ENCODE results near the gene EIF3K.
A peak's percentile ranks its signal among the peaks of the same experiment; 100 is the strongest.

The EIF3K gene

GRCh38 chr19:38683393-38684077 is 64.5 kb downstream of the EIF3K start:
- H2BK5ac ChIP-seq (ENCODE audit: low read length): peak overlapping the region; percentile 81
- no peaks in the 10 kb centered on the region for H3K27me3 ChIP-seq (ENCODE audit: insufficient read depth, low read length, poor library complexity)
- H2BK120ac ChIP-seq (ENCODE audit: low read depth, low read length): peak overlapping the region; percentile 30
- H3K18ac ChIP-seq (ENCODE audit: low read length): peak overlapping the region; percentile 84
- H3K4ac ChIP-seq (ENCODE audit: low read depth, low read length): peak overlapping the region; percentile 83
- H4K8ac ChIP-seq (ENCODE audit: low read depth, low read length): no peak overlapping the region
- H4K5ac ChIP-seq (ENCODE audit: low read length): no peak overlapping the region
- no peaks in the 10 kb centered on the region for H3K36me3 ChIP-seq (ENCODE audit: control insufficient read depth, insufficient read depth, low read length)
- H3K27ac ChIP-seq (ENCODE audit: low read depth, low read length): peak overlapping the region; percentile 93
- no peak overlapping the region for H3K23ac ChIP-seq (ENCODE audit: low read length)
- peaks cover 33% of the 10 kb centered on the region for H3K4me1 ChIP-seq (ENCODE audit: control insufficient read depth, low read depth, low read length)
- peak overlapping the region; percentile 49 for H3K9ac ChIP-seq (ENCODE audit: low read length)
- H2BK15ac ChIP-seq (replicated peaks; ENCODE audit: low read depth): no peak overlapping the region
- no peak overlapping the region for H3K4me3 ChIP-seq (ENCODE audit: low read length)
- peaks cover 31% of the 10 kb centered on the region for H3K79me1 ChIP-seq (ENCODE audit: low read length)
- peak; percentile 98 for DNase-seq
- H3K4me2 ChIP-seq (ENCODE audit: low read length): peak overlapping the region; percentile 1
- peak overlapping the region; percentile 71 for H2AK5ac ChIP-seq (ENCODE audit: low read length)
- peaks cover 73% of the 10 kb centered on the region for H3K79me2 ChIP-seq (ENCODE audit: control insufficient read depth, insufficient read depth, low read length)
- no CpG with 5 or more reads among the region's 10 CpGs for WGBS (ENCODE audit: extremely low coverage, insufficient coverage, low lambda C conversion rate)
- peak overlapping the region; percentile 75 for H3K56ac ChIP-seq (ENCODE audit: low read length)

GRCh38 chr19:38684078-38684861 is 65.3 kb downstream of the EIF3K start:
- H3K27ac ChIP-seq (ENCODE audit: low read depth, low read length): peak overlapping the region; percentile 80
- peak overlapping the region; percentile 48 for H3K9ac ChIP-seq (ENCODE audit: low read length)
- H3K36me3 ChIP-seq (ENCODE audit: control insufficient read depth, insufficient read depth, low read length): no peaks in the 10 kb centered on the region
- H3K27me3 ChIP-seq (ENCODE audit: insufficient read depth, low read length, poor library complexity): no peaks in the 10 kb centered on the region
- H2AK5ac ChIP-seq (ENCODE audit: low read length): peak overlapping the region; percentile 71
- no peak overlapping the region for H3K4me3 ChIP-seq (ENCODE audit: low read length)
- DNase-seq: peak; percentile 45
- peak overlapping the region; percentile 71 for H3K56ac ChIP-seq (ENCODE audit: low read length)
- peak overlapping the region; percentile 62 for H2BK5ac ChIP-seq (ENCODE audit: low read length)
- no peak overlapping the region for H4K5ac ChIP-seq (ENCODE audit: low read length)
- peak overlapping the region; percentile 84 for H3K18ac ChIP-seq (ENCODE audit: low read length)
- peak overlapping the region; percentile 1 for H3K4me2 ChIP-seq (ENCODE audit: low read length)
- peak overlapping the region; percentile 4 for H3K23ac ChIP-seq (ENCODE audit: low read length)
- H2BK15ac ChIP-seq (replicated peaks; ENCODE audit: low read depth): no peak overlapping the region
- WGBS (ENCODE audit: extremely low coverage, insufficient coverage, low lambda C conversion rate): no CpG with 5 or more reads among the region's 7 CpGs
- peak overlapping the region; percentile 83 for H3K4ac ChIP-seq (ENCODE audit: low read depth, low read length)
- H3K79me2 ChIP-seq (ENCODE audit: control insufficient read depth, insufficient read depth, low read length): peaks cover 71% of the 10 kb centered on the region
- H2BK120ac ChIP-seq (ENCODE audit: low read depth, low read length): peak overlapping the region; percentile 30
- H3K79me1 ChIP-seq (ENCODE audit: low read length): peaks cover 29% of the 10 kb centered on the region
- peaks cover 33% of the 10 kb centered on the region for H3K4me1 ChIP-seq (ENCODE audit: control insufficient read depth, low read depth, low read length)
- peak overlapping the region; percentile 31 for H4K8ac ChIP-seq (ENCODE audit: low read depth, low read length)

GRCh38 chr19:38684862-38685665 is 66.1 kb downstream of the EIF3K start:
- peak overlapping the region; percentile 55 for H3K9ac ChIP-seq (ENCODE audit: low read length)
- H2AK5ac ChIP-seq (ENCODE audit: low read length): peak overlapping the region; percentile 41
- peaks cover 33% of the 10 kb centered on the region for H3K4me1 ChIP-seq (ENCODE audit: control insufficient read depth, low read depth, low read length)
- H3K4ac ChIP-seq (ENCODE audit: low read depth, low read length): peak overlapping the region; percentile 70
- no peaks in the 10 kb centered on the region for H3K36me3 ChIP-seq (ENCODE audit: control insufficient read depth, insufficient read depth, low read length)
- no peak overlapping the region for H3K4me2 ChIP-seq (ENCODE audit: low read length)
- H2BK120ac ChIP-seq (ENCODE audit: low read depth, low read length): no peak overlapping the region
- H4K5ac ChIP-seq (ENCODE audit: low read length): no peak overlapping the region
- no peaks in the 10 kb centered on the region for H3K27me3 ChIP-seq (ENCODE audit: insufficient read depth, low read length, poor library complexity)
- WGBS (ENCODE audit: extremely low coverage, insufficient coverage, low lambda C conversion rate): no CpG with 5 or more reads among the region's 15 CpGs
- no peak for DNase-seq
- H3K56ac ChIP-seq (ENCODE audit: low read length): peak overlapping the region; percentile 82
- no peak overlapping the region for H2BK15ac ChIP-seq (replicated peaks; ENCODE audit: low read depth)
- H3K18ac ChIP-seq (ENCODE audit: low read length): peak overlapping the region; percentile 42
- no peak overlapping the region for H3K23ac ChIP-seq (ENCODE audit: low read length)
- H2BK5ac ChIP-seq (ENCODE audit: low read length): peak overlapping the region; percentile 30
- peaks cover 30% of the 10 kb centered on the region for H3K79me1 ChIP-seq (ENCODE audit: low read length)
- H4K8ac ChIP-seq (ENCODE audit: low read depth, low read length): no peak overlapping the region
- H3K79me2 ChIP-seq (ENCODE audit: control insufficient read depth, insufficient read depth, low read length): peaks cover 69% of the 10 kb centered on the region
- H3K27ac ChIP-seq (ENCODE audit: low read depth, low read length): peak overlapping the region; percentile 80
- no peak overlapping the region for H3K4me3 ChIP-seq (ENCODE audit: low read length)

GRCh38 chr19:38685666-38686529 is 66.9 kb downstream of the EIF3K start:
- no peak overlapping the region for H3K4me2 ChIP-seq (ENCODE audit: low read length)
- H2BK5ac ChIP-seq (ENCODE audit: low read length): peak overlapping the region; percentile 31
- no peak overlapping the region for H3K4me3 ChIP-seq (ENCODE audit: low read length)
- H2BK120ac ChIP-seq (ENCODE audit: low read depth, low read length): no peak overlapping the region
- peak overlapping the region; percentile 64 for H3K27ac ChIP-seq (ENCODE audit: low read depth, low read length)
- peaks cover 33% of the 10 kb centered on the region for H3K4me1 ChIP-seq (ENCODE audit: control insufficient read depth, low read depth, low read length)
- no peak overlapping the region for H2AK5ac ChIP-seq (ENCODE audit: low read length)
- no peak overlapping the region for H2BK15ac ChIP-seq (replicated peaks; ENCODE audit: low read depth)
- WGBS (ENCODE audit: extremely low coverage, insufficient coverage, low lambda C conversion rate): no CpG with 5 or more reads among the region's 10 CpGs
- H4K5ac ChIP-seq (ENCODE audit: low read length): no peak overlapping the region
- H3K79me2 ChIP-seq (ENCODE audit: control insufficient read depth, insufficient read depth, low read length): peaks cover 72% of the 10 kb centered on the region
- H3K27me3 ChIP-seq (ENCODE audit: insufficient read depth, low read length, poor library complexity): no peaks in the 10 kb centered on the region
- DNase-seq: peak; percentile 85
- H3K9ac ChIP-seq (ENCODE audit: low read length): peak overlapping the region; percentile 60
- H4K8ac ChIP-seq (ENCODE audit: low read depth, low read length): no peak overlapping the region
- H3K4ac ChIP-seq (ENCODE audit: low read depth, low read length): peak overlapping the region; percentile 70
- no peaks in the 10 kb centered on the region for H3K36me3 ChIP-seq (ENCODE audit: control insufficient read depth, insufficient read depth, low read length)
- peaks cover 28% of the 10 kb centered on the region for H3K79me1 ChIP-seq (ENCODE audit: low read length)
- peak overlapping the region; percentile 82 for H3K56ac ChIP-seq (ENCODE audit: low read length)
- no peak overlapping the region for H3K23ac ChIP-seq (ENCODE audit: low read length)
- peak overlapping the region; percentile 46 for H3K18ac ChIP-seq (ENCODE audit: low read length)

GRCh38 chr19:38686530-38686888 is 67.5 kb downstream of the EIF3K start:
- H3K27me3 ChIP-seq (ENCODE audit: insufficient read depth, low read length, poor library complexity): no peaks in the 10 kb centered on the region
- no peak overlapping the region for H3K23ac ChIP-seq (ENCODE audit: low read length)
- H2BK120ac ChIP-seq (ENCODE audit: low read depth, low read length): no peak overlapping the region
- no peak for DNase-seq
- H2AK5ac ChIP-seq (ENCODE audit: low read length): no peak overlapping the region
- H3K9ac ChIP-seq (ENCODE audit: low read length): peak overlapping the region; percentile 60
- H3K4me3 ChIP-seq (ENCODE audit: low read length): no peak overlapping the region
- H3K4ac ChIP-seq (ENCODE audit: low read depth, low read length): no peak overlapping the region
- no peak overlapping the region for H4K8ac ChIP-seq (ENCODE audit: low read depth, low read length)
- H3K36me3 ChIP-seq (ENCODE audit: control insufficient read depth, insufficient read depth, low read length): no peaks in the 10 kb centered on the region
- no CpG with 5 or more reads among the region's 5 CpGs for WGBS (ENCODE audit: extremely low coverage, insufficient coverage, low lambda C conversion rate)
- peak overlapping the region; percentile 64 for H3K27ac ChIP-seq (ENCODE audit: low read depth, low read length)
- H2BK15ac ChIP-seq (replicated peaks; ENCODE audit: low read depth): no peak overlapping the region
- peak overlapping the region; percentile 46 for H3K18ac ChIP-seq (ENCODE audit: low read length)
- no peak overlapping the region for H4K5ac ChIP-seq (ENCODE audit: low read length)
- no peak overlapping the region for H2BK5ac ChIP-seq (ENCODE audit: low read length)
- H3K56ac ChIP-seq (ENCODE audit: low read length): peak overlapping the region; percentile 73
- H3K79me1 ChIP-seq (ENCODE audit: low read length): peaks cover 25% of the 10 kb centered on the region
- peaks cover 33% of the 10 kb centered on the region for H3K4me1 ChIP-seq (ENCODE audit: control insufficient read depth, low read depth, low read length)
- peaks cover 67% of the 10 kb centered on the region for H3K79me2 ChIP-seq (ENCODE audit: control insufficient read depth, insufficient read depth, low read length)
- H3K4me2 ChIP-seq (ENCODE audit: low read length): no peak overlapping the region
